Tibial nerve (tissue), 4 donors: ENCODE data around the gene ANKFN1. TPM values are rescaled to one million over a fixed set of nuclear protein-coding genes. Genes with fewer than 3 reads are reported as not detected.

Source experiments
- DNase-seq, 2 donors: peaks; one replicate each; pipeline ENCODE4 v3.0.0-alpha.2; 2019; ENCODE audit warnings: low spot score in 2 of 2
- H3K27ac ChIP-seq, 4 donors: fragments of 200-600 bp; sonication (generic) in 3 of 4; one replicate each; pipeline ENCODE4 v1.5.1; 2017 to 2019; ENCODE audit warnings: mild to moderate bottlenecking in 1 of 4
- H3K27me3 ChIP-seq, 2 donors: fragments of 200-600 bp; sonication (generic) in 1 of 2; one replicate each; pipeline versions ENCODE4 v1.5.1 to v1.6.0; 2017 to 2019
- H3K36me3 ChIP-seq, 3 donors: fragments of 200-600 bp; sonication (generic); one replicate each; pipeline ENCODE4 v1.5.1; 2018 to 2019
- H3K4me1 ChIP-seq, 4 donors: fragments of 200-600 bp; sonication (generic) in 3 of 4; one replicate each; pipeline ENCODE4 v1.5.1; 2017 to 2019
- H3K4me3 ChIP-seq, 4 donors: fragments of 200-600 bp; sonication (generic) in 3 of 4; one replicate each; pipeline ENCODE4 v1.5.1; 2017 to 2019; ENCODE audit warnings: mild to moderate bottlenecking in 1 of 4, moderate library complexity in 1 of 4
- H3K9me3 ChIP-seq, 4 donors: fragments of 200-600 bp; sonication (generic) in 3 of 4; one replicate each; pipeline ENCODE4 v1.5.1; 2017 to 2019
- CTCF ChIP-seq, 5 experiments: fragments of 200-600 bp in 3 of 5; fragments of 450-650 bp in 2 of 5; sonication (generic) in 3 of 5; IDR thresholded peaks; one replicate each; pipeline ENCODE4 v1.5.1; 2016 to 2019; ENCODE audit warnings: antibody characterized with exemption in 5 of 5, mild to moderate bottlenecking in 3 of 5, moderate library complexity in 2 of 5
- EP300 ChIP-seq, 2 donors: sonication (generic); formaldehyde crosslinking; IDR thresholded peaks; one replicate each; pipeline ENCODE4 v1.6.1; 2017; ENCODE audit warnings: antibody characterized with exemption in 2 of 2, mild to moderate bottlenecking in 1 of 2
- POLR2A ChIP-seq, 2 donors: fragments of 450-650 bp; IDR thresholded peaks; one replicate each; pipeline ENCODE4 v1.6.1; 2017; ENCODE audit warnings: antibody characterized with exemption in 2 of 2, mild to moderate bottlenecking in 2 of 2, moderate library complexity in 2 of 2
- WGBS, 2 donors: methylation state at CpG; one replicate each; pipeline ENCODE4 v1.1.5; 2018; 5-methylcytosine and 5-hydroxymethylcytosine counted together
- total RNA-seq, 4 donors: library from RNA; depleted of rRNA; stranded (reverse); fragments of >200 nt; gene quantifications; one replicate each; pipeline ENCODE4 v1.1.0, GENCODE V29; 2016

ANKFN1 gene
- total RNA-seq, 4 donors from 2014 or later: 0.63 to 6.5 (median 2.1) TPM; not detected in 1

GRCh38 chr17:56326001-56326359, 172.7 kb downstream of the ANKFN1 start:
- Histone ChIP-seq H3K9me3 (no peaks in the 10 kb centered on the region), H3K27ac (no peak overlapping the region), H3K4me3 (no peak overlapping the region), H3K36me3 (no peaks in the 10 kb centered on the region), H3K4me1 (peaks cover 0 to 24% (median 0%) of the 10 kb centered on the region in 4 donors), H3K27me3 (no peaks in the 10 kb centered on the region)
- TF ChIP-seq CTCF (IDR thresholded peaks at IDR 0.05): no peak
- no peak for DNase-seq
- 54 to 63% methylated on average over 5 of the region's 5 CpGs for WGBS, 2 donors

- H3K36me3 ChIP-seq: no peaks in the 10 kb centered on the region
- H3K9me3 ChIP-seq: peaks cover 0 to 14% (median 0%) of the 10 kb centered on the region in 4 donors
- no peak overlapping the region for H3K4me3 ChIP-seq
- H3K4me1 ChIP-seq: no peaks in the 10 kb centered on the region
- DNase-seq: no peak
- TF ChIP-seq CTCF (IDR thresholded peaks at IDR 0.05): no peak
- TF ChIP-seq POLR2A (IDR thresholded peaks at IDR 0.05): no peak
- TF ChIP-seq EP300 (IDR thresholded peaks at IDR 0.05): no peak
- H3K27me3 ChIP-seq: no peaks in the 10 kb centered on the region
- no peak overlapping the region for H3K27ac ChIP-seq
- WGBS, 2 donors: 62 to 67% methylated on average over 1 of the region's 1 CpG
These were observed 194.4 kb downstream of the ANKFN1 start for GRCh38 chr17:56347639-56348038.

- Histone ChIP-seq H3K4me3 (no peak overlapping the region), H3K9me3 (peaks cover 0 to 11% (median 0%) of the 10 kb centered on the region in 4 donors), H3K27me3 (no peaks in the 10 kb centered on the region), H3K27ac (no peak overlapping the region), H3K4me1 (no peaks in the 10 kb centered on the region), H3K36me3 (no peaks in the 10 kb centered on the region)
- no peak for DNase-seq
- TF ChIP-seq CTCF (IDR thresholded peaks at IDR 0.05) (no peak), EP300 (IDR thresholded peaks at IDR 0.05) (no peak), POLR2A (IDR thresholded peaks at IDR 0.05) (no peak)
- WGBS, 2 donors: 74 to 75% methylated on average over 8 of the region's 8 CpGs
These were observed 197.3 kb downstream of the ANKFN1 start for GRCh38 chr17:56350592-56350991.

- Histone ChIP-seq H3K27me3 (no peaks in the 10 kb centered on the region), H3K36me3 (no peaks in the 10 kb centered on the region), H3K4me1 (no peaks in the 10 kb centered on the region), H3K4me3 (no peak overlapping the region), H3K27ac (no peak overlapping the region), H3K9me3 (peaks cover 0 to 3% (median 0%) of the 10 kb centered on the region in 4 donors)
- no peak for DNase-seq
- TF ChIP-seq EP300 (IDR thresholded peaks at IDR 0.05) (no peak), CTCF (IDR thresholded peaks at IDR 0.05) (no peak), POLR2A (IDR thresholded peaks at IDR 0.05) (no peak)
- 62 to 64% methylated on average over 5 of the region's 5 CpGs for WGBS, 2 donors
These were observed 198.4 kb downstream of the ANKFN1 start for GRCh38 chr17:56351675-56352074.

- WGBS, 2 donors: 37 to 53% methylated on average over 3 of the region's 3 CpGs
- Histone ChIP-seq H3K9me3 (peaks cover 0 to 3% (median 0%) of the 10 kb centered on the region in 4 donors), H3K4me3 (no peak overlapping the region), H3K27ac (no peak overlapping the region), H3K4me1 (no peaks in the 10 kb centered on the region), H3K36me3 (no peaks in the 10 kb centered on the region), H3K27me3 (no peaks in the 10 kb centered on the region)
- DNase-seq: no peak
- TF ChIP-seq EP300 (IDR thresholded peaks at IDR 0.05): no peak
These were observed 205.4 kb downstream of the ANKFN1 start for GRCh38 chr17:56358651-56359050.

- TF ChIP-seq EP300 (IDR thresholded peaks at IDR 0.05) (no peak), POLR2A (IDR thresholded peaks at IDR 0.05) (no peak), CTCF (IDR thresholded peaks at IDR 0.05) (no peak)
- 77 to 96% methylated on average over 2 of the region's 2 CpGs for WGBS, 2 donors
- Histone ChIP-seq H3K4me3 (no peak overlapping the region), H3K4me1 (no peaks in the 10 kb centered on the region), H3K27me3 (no peaks in the 10 kb centered on the region), H3K9me3 (peaks cover 0 to 3% (median 0%) of the 10 kb centered on the region in 4 donors), H3K27ac (no peak overlapping the region), H3K36me3 (no peaks in the 10 kb centered on the region)
- DNase-seq: no peak
These were observed 206.2 kb downstream of the ANKFN1 start for GRCh38 chr17:56359518-56359917.
